ENCODE measurements around the gene SERPINB10.

DNA sequence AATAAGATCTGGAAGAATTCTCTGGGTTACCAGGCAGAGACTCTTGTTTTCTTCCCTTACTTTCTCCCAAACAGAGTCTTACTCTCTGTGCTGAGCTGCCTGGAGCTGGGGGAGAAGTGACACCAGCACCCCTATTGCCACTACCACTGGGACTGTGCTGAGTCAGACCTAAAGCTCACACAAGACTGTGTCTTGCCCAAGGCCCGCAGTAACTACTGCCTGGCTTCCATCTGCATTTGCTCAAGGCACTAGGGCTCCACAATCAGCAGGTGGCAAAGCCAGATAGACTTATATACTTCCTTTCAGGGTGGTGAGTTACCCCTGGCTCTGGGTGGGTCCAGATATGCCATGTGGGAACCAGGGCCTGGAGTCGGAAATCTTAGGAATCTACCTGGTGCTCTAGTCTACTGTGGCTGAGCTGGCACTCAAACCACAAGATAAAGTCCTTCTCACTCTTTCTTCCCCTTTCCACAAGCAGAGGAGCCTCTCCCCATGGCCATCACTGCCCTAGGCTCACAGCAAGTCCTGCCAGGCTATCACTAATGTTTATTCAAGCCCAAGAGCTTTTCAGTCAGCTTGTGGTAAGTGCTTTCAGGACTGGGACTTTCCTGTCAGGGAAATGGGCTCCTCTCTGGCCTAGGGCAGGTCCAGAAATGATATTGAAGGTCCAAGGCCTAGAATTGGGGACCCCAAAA, 47.8 kb upstream of the SERPINB10 start:
- TF ChIP-seq CTCF (conservative IDR thresholded peaks at IDR 0.05): no peak
- no peak for TF ChIP-seq EZH2 (IDR thresholded peaks at IDR 0.05; ENCODE audit: low read depth)
